ENCODE measurements around the gene SLC35F3.
"Not testable (repeated sequence)": the region's sequence is repeated elsewhere in the genome, so short reads cannot be mapped to it uniquely, and the experiment has no call there.

SLC35F3 gene

DNA sequence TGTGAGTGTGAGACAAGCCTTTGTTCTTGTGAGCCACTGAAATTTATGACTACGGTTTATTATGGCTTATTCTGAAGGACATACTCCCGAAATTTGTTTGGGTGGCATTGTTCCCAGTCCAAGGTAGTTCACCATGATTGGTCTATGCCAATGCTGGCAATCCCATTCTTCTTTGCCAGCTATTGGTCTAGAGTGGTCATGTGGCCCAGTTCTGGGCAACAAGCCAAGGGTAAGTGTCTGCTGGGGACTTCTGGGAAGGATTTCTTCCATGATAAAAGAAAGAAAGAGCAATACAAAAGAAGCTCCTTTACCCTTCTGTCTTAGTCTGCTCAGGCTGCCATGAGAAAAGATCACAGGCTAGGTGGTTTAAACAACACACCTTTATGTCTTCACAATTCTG is 201.6 kb downstream of the SLC35F3 start:
- no peak for DNase-seq (ENCODE audit: low read depth)

DNA sequence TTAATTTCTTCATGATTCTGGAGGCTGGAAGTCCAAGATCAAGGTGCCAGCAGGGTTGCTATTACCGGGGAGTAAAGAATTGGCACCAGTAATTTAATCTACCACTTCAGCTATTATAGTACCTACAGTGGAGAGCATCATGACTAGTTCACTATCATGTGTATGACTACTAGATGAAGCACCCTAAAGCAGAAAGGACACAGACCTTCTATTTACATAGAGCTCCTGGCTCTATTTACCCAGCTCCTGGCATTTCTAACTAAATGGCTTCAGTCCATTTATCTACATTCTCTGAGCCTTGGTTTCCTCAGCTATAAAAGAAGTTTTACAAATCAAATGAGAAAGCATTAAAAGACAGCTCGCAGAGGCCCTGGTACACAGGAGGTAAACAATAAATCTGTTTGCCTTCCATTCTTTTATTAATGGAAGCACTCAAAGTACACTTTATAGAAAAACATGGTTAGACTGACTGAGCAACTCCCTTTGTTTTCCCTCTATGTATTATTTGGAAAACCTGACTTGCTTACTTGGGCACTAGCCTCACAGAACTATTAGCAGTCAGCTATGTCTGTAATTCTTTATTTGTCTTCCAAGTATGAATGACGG is 203.0 kb downstream of the SLC35F3 start:
- no peak for DNase-seq (ENCODE audit: low read depth)

DNA sequence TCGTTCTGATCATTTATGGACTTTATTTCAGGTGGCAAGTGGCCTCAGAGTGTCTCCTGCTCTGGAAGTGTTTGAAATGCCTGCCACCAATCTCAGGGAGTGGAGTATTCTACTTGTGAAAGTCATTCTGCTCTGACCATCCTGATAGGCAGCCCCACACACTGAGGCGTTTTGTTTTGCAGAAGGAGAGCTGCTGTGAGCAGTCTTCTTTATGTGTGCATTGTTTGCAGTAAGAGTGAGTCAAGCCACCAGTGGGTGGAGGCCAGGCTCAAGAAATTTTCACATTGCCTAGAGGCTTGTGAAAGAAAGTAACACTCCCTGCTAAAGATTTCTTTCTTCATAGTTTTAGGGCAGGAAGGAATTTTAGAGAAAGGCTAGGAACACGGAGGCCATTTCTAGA is 204.4 kb downstream of the SLC35F3 start:
- no peak for DNase-seq (ENCODE audit: low read depth)

DNA sequence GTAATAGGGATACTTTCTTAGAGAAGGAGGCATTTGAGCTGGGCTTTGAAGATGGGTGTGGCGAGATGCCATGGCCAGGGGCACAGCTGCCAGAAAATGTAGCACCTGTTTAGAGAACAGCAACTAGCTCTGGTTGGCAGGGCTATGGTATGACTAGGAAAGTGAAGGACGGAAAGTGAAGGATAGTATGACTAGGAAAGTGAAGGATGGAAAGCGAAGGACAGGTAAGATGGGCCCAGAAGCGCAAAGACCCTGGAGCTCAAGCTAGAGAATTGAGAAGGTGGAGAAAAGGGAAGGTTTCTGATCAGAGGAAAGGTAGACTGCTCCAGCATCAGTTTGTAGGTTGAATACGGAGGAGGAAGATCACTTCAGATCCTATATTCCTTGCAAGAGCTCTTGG is 205.4 kb downstream of the SLC35F3 start:
- no peak for DNase-seq (ENCODE audit: low read depth)

DNA sequence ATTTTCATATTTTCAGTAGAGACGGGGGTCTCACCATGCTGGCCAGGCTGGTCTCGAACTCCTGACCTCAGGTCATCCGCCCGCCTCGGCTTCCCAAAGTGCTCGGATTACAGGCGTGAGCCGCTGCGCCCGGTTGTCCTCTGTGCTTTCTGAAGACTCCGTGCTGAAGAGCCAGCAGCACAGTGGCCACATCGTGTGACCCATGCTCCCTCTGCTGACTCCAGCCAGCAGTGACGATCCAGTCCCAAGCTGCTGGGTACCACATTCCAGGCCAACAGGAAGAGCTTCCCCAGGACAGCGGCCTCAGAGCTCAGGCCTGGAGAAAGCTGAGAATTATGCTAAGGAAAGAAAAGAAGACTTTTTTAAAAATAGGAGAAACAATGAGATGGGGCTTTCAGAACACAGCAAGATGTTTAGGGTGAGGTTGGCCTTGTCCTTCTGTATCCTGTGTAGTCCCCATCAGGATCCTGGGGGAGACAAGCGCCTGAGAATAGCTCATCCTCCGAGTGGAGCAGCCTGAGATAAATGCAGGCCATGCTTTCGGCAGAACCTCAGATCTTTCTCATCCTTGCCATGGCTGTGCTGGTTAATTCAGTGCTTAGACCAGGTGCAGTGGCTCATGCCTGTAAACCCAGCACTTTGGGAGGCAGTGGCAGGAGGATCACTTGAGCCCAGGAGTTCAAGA is 207.1 kb downstream of the SLC35F3 start:
- DNase-seq (ENCODE audit: low read depth): no peak

DNA sequence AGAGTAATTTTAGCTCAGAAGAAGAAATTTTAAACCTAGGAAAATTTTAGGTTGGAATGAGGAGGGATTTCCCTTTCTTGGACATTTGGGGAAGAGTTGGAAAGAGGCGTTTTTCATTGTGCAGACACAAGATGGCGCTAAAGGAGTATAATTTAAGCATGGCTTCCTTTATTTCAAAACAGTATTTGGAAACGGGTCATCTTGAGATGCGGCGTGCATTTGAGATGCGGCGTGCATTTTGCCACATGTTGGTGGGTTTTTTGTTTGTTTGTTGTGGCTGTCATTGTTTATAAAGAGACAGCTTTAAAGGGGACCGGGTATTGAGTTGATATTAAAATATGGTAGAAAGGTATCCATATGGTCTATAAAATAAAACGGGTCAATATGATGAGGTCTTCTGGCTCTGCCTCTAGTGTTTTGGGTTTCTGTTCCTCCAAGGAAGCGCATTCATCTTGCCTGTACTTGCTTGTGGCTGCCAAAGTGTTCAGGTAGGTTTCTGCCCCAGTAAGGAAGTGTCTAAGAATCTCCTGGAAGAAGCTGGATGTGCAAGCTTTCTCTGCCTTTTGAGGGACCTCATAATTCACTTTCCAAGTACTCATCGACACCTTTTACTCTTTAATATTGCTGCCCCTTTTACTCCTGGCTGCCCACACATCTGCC is 210.3 kb downstream of the SLC35F3 start:
- DNase-seq (ENCODE audit: low read depth): peak; percentile 4

DNA sequence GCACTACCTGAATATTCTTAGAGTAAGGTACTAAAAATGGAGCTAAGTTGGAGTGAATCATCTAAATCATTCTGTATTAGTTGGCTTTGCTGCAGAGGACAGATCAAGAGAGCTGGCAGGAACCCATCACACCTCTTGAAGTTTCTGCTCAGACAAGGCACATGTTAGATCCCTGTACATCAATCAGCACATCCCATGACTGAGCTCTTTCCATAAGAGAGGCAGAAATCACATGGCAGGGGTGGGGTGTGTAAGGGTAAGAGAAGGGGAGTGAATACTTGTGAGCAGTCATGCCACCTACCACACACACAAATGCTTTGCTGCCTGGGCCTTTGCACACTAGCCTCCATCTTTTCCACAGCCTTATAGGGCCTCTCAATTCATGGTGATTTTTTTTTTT is 214.4 kb downstream of the SLC35F3 start:
- no peak for DNase-seq (ENCODE audit: low read depth)

DNA sequence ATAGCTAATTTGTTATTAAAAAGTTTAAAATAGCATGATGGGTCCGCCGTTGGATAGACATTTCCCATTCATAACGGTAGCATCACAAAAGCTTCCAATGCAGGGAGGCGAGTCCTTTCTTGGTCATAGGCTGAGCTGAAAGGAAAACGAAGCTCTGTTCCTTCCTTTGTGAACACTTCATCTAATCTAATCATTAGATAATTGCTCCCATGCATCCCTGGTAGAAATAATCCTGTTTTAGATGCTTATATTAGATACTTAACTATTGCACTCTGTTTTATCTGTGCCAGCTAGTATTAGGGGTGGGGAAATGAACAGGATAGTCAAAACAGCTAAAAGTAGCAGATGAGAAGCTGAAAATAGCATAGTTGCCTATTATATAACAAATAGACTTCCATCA is 215.0 kb downstream of the SLC35F3 start:
- DNase-seq (ENCODE audit: low read depth): no peak

DNA sequence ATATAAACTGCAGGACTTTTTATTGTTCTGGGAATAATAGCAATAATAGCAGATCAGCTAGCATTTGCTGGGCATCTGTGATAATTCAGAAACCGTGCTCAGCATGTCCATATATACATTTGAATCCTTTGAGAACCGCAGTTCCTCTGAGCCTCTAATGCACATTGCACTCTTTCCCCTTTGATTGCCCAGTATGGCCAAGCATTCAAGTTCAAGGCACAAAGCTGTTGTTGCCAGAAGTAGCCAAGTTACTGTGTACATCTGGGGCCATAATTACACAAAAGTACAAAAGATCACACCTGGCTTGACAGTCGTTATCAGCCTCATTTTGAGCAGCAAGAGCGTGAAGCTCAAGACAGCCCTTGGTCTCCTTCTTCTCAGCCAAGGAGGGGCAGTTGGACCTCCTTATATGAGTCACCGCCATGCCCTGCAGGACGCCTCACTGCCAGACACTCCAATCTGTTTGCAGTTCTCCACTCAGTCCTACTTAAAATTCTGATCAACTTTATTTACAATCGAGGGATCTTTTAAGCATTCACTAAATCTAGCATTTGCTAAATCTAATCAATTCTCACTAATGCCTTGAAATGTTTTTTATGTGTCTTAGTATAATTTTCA is 216.0 kb downstream of the SLC35F3 start:
- no peak for DNase-seq (ENCODE audit: low read depth)

DNA sequence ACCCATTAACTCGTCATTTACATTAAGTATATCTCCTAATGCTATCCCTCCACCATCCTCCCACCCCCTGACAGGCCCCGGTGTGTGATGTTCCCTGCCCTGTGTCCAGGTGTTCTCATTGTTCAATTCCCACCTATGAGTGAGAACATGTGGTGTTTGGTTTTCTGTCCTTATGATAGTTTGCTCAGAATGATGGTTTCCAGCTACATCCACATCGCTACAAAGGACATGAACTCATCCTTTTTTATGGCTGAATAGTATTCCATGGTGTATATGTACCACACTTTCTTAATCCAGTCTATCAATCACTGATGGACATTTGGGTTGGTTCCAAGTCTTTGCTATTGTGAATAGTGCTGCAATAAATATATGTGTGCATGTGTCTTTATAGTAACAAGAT is 217.2 kb downstream of the SLC35F3 start:
- DNase-seq (ENCODE audit: low read depth): not testable (repeated sequence)

DNA sequence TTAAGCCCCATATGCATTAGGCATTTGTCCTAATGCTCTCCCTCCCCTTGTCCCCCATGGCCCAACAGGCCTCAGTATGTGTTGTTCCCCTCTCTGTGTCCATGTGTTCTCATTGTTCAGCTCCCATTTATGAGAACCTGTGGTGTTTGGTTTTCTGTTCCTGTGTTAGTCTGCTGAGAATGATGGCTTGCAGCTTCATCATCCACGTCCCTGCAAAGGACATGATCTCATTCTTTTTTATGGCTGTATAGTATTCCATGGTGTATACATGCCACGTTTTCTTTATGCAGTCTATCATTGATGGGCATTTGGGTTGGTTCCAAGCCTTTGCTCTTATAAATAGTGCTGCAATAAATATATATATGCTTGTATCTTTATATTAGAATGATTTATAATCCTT is 218.1 kb downstream of the SLC35F3 start:
- not testable (repeated sequence) for DNase-seq (ENCODE audit: low read depth)

DNA sequence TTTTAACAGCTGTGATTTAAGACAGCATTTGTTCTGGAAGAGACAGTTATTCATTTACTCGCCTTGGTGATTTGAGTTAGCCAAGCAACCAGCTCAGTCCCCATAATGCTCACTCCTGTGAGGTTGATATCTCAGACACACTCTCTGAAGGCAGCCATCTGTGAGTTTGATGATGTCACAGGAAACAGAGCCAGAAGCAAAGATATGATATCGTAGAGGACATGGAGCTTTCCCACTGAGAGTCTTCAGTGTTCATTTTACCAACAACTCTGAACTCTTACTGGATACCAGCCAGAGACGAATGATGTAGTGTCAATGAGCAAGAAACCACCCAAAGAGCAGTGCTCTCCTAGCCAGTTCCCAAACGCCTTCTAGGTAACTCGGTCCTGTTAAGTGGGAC is 219.4 kb downstream of the SLC35F3 start:
- DNase-seq (ENCODE audit: low read depth): no peak

DNA sequence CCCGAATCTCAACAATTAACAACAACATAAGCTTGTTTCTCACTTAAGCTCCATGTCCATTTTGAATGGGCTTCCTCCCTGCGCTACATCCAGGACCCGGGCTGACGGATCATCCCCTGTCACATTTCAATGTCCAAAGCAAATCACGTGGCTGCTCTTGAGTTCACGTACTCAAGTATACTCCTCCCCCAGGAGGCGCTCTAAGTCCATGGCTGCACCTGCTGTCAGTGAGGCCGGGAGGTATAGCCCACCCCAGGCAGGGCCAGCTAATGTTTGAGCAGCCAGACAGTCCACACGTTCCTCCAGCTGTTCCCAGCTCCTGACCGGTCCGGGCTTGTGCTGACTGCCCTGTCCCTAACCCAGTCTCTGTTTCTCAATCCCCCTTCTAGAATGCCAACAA is 220.8 kb downstream of the SLC35F3 start:
- DNase-seq (ENCODE audit: low read depth): peak; percentile 8

DNA sequence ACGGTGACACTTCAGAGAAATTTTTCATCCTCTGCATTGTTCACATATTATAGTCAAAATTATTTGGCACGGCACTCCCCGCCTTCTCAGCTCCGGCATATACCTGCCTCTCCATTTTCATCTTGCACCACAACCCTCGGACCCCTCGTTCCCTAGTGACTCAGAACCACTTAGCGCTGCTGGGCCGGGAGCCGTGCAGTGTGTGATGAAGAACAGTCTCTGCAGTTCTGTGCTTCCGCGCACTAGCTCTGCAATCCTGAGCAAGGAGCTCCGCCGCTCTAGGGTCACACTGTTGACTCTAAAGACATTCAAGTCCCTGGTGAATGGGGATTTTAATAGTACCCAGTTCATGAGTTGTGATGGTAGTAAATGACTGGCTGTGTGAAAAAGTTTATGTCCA is 221.2 kb downstream of the SLC35F3 start:
- no peak for DNase-seq (ENCODE audit: low read depth)

DNA sequence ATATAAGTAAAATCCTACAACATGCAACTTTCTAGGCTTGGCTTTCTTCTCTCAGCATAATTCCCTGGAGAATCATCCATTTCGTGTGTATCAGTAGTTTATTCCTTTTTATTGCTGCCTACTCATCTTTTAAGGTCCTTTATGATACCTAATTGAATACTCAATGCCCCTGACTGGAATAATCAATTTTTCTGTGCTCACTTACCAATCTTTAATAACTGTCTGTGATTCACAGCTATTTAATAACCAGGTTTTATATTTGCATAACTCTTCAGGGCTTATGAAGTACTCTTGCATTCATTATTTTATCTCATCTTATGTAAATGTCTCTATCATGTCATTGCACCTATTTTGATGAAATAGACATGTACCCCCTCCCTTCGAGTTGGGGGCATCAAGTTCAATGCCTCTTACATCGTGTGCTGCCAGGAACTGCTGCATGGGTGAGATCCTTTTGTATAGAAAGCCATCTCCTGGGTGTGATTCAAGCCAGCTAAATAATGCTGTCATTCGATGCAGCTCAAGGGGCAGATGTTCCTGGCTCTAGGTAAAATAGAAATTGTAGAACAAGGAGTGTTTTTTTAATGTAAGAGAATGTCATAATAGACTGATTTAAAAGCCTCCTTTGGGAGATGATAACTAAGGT is 222.7 kb downstream of the SLC35F3 start:
- DNase-seq (ENCODE audit: low read depth): no peak

DNA sequence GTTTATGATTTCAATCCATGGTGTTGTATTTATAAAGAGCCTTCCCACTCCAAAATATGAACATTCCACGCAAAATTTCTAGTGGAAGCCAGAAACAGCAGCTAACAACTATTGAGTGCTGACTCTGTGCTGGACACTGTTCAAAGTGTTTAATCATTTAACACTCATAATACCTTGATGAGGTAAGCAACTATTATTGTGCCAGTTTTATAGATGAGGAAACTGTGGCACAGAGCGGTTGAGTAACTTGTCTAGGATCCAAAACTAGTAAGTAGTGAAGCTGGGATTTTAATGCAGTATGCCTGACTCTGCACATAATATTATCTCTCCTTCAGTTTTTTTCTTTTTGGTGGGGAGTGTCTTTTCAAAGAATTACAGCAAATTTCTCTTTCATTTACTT is 228.3 kb downstream of the SLC35F3 start:
- DNase-seq (ENCODE audit: low read depth): no peak

DNA sequence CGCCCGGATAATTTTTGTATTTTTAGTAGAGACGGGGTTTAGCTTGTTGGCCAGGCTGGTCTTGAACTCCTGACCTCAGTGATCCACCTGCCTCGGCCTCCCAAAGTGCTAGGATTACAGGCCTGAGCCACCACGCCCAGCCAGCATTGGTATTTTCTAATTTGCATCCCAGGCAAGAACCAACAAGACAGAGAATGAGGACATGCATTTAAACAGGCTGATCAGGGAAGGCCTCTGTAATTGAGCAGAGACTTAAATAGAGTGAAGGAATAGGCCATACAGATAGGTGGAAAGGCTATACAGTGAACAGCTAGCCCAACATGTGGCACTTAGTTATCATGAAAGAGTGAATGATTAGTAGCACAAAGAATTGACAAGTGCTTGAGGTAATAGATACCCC is 230.4 kb downstream of the SLC35F3 start:
- no peak for DNase-seq (ENCODE audit: low read depth)

DNA sequence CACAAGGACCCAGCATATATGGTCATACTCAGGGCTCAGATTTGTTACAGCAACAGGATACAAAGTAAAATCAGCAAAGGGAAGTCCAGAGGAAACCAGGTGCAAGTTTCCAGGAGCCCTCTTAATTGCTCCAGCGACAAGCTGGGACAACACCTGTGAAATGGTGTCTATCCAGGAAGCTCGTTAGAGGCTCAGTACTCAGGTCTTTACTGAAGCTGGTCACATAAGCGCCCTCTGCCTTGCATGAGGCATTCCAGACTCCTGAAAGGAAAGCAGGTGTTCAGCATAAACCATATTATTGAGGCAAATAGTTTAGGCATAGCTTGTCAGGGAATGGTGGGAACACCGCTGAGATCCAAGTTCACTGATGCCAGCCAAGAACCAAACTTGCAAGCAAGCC is 231.0 kb downstream of the SLC35F3 start:
- no peak for DNase-seq (ENCODE audit: low read depth)

DNA sequence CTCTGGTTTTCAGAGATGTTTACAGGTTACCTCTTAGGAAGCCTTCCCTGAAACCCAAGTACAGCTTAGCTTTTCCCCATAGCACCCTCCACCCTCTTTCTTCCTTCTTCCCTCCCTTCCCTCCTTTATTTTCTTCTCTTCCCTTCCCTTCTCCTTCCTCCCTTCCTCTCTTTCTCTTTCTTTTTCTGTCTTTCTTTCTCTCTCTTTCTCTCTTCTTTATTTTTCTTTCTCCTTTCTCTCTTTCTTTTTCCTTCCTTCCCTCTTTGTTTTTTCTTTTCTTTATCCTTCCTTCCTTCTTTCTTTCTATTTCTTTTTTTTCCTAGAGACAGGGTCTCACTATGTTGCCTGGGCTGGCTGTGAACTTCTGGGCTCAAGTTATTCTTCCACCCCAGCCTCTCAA is 231.6 kb downstream of the SLC35F3 start:
- DNase-seq (ENCODE audit: low read depth): no peak

DNA sequence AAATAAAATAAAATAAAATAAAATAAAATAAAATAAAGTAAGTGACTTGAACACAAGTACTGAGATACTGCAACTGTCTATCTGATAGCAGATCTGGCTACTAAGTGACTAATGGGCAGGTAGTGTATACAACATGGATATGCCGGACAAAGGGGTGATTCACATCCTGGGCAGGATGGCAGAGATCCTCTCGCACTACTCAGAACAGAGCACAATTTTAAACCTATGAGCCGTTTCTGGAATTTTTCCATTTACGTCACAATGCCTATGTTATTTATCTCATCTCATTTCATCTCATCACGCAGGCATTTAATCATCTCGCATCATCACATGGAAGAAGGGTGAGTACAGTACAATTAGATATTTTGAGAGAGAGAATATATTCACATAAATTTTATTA is 235.5 kb downstream of the SLC35F3 start:
- no peak for DNase-seq (ENCODE audit: low read depth)

DNA sequence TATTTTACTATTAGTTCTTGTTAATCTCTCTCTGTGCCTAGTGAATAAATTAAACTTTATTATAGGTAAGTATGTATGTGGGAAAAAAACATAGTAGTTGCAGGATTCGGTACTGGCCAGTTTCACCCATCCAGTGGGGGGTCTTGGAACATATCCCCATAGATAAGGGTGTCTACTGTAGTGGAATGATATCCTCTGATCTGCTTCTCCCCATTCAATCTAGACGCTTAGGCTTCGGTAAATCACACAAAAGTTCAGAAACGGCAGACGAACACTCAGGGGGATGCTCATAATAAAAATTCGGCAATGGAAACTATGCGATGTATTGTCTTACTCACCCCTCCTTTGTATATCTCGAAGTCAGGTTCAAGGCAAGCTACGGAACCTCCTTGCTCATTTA is 235.9 kb downstream of the SLC35F3 start:
- DNase-seq (ENCODE audit: low read depth): no peak

DNA sequence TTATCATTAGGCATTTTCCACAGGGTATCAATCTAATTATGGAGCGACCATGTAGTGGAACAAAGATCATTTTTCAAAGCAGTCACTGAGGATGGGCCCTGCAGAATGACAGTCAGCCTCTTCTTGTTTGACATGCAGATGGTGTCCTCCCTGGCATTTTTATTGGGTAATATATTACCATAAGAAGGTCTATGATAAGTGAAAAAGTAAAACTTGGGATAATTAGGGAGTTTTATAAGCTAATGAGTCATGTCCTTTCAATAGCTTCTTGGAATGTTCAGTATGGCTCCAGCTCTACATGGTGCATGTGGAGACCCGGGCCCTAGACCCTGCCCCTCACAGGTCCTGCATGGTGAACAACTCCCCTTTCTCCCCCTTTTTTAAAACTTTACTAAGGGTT is 236.5 kb downstream of the SLC35F3 start:
- DNase-seq (ENCODE audit: low read depth): no peak

DNA sequence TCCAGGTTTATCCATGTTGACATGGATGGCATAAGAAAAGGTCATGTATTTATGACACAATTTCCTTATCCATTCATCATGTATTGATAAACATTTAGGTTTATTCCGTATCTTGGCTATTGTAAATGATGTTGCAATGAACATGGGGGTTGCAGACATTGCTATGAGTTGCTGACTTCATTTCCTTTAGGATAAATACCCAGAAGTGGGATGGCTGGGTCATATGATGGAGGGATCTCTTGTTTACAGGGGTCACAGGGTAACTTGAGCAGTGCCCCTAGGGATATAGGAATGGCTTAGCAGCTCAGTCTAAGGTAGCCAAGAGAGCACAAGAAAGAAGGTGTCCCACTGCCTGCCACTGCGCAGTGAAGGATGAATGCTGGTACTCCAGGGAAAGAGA is 239.2 kb downstream of the SLC35F3 start:
- DNase-seq (ENCODE audit: low read depth): no peak

Measured in activated T-cell treated with anti-CD3 and anti-CD28 coated beads for 24 hours (primary cell).